H1 (cell line): ENCODE data around the gene CENPC. TPM values are rescaled to one million over a fixed set of nuclear protein-coding genes. Genes with fewer than 3 reads are reported as not detected.

Source experiments
- CREB1 ChIP-seq: IDR thresholded peaks from 2 replicates; pipeline ENCODE4 v1.6.1; 2012; ENCODE audit warnings: inconsistent platforms
- CTCF ChIP-seq, 3 experiments: IDR thresholded peaks; 1 replicate in 2 of 3; 2 replicates in 1 of 3; pipeline versions ENCODE4 v1.5.1 to v1.6.1; 2011; ENCODE audit warnings: low read length in 3 of 3, mild to moderate bottlenecking in 3 of 3, inconsistent platforms in 2 of 3, low read depth in 1 of 3, moderate library complexity in 1 of 3; ENCODE audit not compliant: insufficient read depth in 1 of 3; ENCODE audit errors: control extremely low read depth in 1 of 3
- JUND ChIP-seq: IDR thresholded peaks from 2 replicates; pipeline ENCODE4 v1.6.1; 2011; ENCODE audit warnings: mild to moderate bottlenecking, improper control_type of control experiment, low read length
- PHF8 ChIP-seq: fragments of 200-600 bp; sonication (generic); conservative IDR thresholded peaks from 2 replicates; pipeline ENCODE4 v1.7.1; 2012; ENCODE audit warnings: low read depth, mild to moderate bottlenecking, inconsistent platforms, low read length, moderate library complexity
- YY1 ChIP-seq: IDR thresholded peaks from 2 replicates; pipeline ENCODE4 v1.6.1; 2011; ENCODE audit warnings: low read depth, mild to moderate bottlenecking, low read length
- polyA plus RNA-seq, 7 experiments: library from polyadenylated mRNA; depleted of rRNA in 3 of 7; stranded (reverse) in 5 of 7; unstranded in 2 of 7; fragments of >200 nt in 5 of 7; fragments of 200-250 nt in 2 of 7; gene quantifications; 1 replicate in 5 of 7; 2 replicates in 1 of 7; 4 replicates in 1 of 7; pipeline versions ENCODE4 v1.2.1 to v1.2.3, GENCODE V29; 2011 to 2013; ENCODE audit warnings: missing spikeins in 2 of 7, mixed read lengths in 2 of 7
- total RNA-seq: library from RNA; stranded (reverse); fragmentation: NEBNext Ultra II Directional; extraction: Animal tissue kit (Norgen Biotek cat#: 25700); gene quantifications from 2 replicates; pipeline ENCODE4 v1.2.1, GENCODE V29; 2021
- TF ChIP-seq, protein P1 (sequence below): fragments of 300-600 bp; sonication (generic); IDR thresholded peaks from 2 replicates; pipeline ENCODE4 v1.7.1; 2012; ENCODE audit warnings: low read length, moderate library complexity, mild to moderate bottlenecking, inconsistent platforms; ENCODE audit not compliant: insufficient replicate concordance

The CENPC gene
- total and polyA plus RNA-seq, 2 of the 8 experiments (the other 6 are each of a cell fraction or from before 2014, with no cell fraction given): 2.8 to 15.7 TPM

GRCh38 chr4:67587156-67587555, 41.9 kb upstream of the CENPC start (continued):
- TF ChIP-seq, protein P1, sequence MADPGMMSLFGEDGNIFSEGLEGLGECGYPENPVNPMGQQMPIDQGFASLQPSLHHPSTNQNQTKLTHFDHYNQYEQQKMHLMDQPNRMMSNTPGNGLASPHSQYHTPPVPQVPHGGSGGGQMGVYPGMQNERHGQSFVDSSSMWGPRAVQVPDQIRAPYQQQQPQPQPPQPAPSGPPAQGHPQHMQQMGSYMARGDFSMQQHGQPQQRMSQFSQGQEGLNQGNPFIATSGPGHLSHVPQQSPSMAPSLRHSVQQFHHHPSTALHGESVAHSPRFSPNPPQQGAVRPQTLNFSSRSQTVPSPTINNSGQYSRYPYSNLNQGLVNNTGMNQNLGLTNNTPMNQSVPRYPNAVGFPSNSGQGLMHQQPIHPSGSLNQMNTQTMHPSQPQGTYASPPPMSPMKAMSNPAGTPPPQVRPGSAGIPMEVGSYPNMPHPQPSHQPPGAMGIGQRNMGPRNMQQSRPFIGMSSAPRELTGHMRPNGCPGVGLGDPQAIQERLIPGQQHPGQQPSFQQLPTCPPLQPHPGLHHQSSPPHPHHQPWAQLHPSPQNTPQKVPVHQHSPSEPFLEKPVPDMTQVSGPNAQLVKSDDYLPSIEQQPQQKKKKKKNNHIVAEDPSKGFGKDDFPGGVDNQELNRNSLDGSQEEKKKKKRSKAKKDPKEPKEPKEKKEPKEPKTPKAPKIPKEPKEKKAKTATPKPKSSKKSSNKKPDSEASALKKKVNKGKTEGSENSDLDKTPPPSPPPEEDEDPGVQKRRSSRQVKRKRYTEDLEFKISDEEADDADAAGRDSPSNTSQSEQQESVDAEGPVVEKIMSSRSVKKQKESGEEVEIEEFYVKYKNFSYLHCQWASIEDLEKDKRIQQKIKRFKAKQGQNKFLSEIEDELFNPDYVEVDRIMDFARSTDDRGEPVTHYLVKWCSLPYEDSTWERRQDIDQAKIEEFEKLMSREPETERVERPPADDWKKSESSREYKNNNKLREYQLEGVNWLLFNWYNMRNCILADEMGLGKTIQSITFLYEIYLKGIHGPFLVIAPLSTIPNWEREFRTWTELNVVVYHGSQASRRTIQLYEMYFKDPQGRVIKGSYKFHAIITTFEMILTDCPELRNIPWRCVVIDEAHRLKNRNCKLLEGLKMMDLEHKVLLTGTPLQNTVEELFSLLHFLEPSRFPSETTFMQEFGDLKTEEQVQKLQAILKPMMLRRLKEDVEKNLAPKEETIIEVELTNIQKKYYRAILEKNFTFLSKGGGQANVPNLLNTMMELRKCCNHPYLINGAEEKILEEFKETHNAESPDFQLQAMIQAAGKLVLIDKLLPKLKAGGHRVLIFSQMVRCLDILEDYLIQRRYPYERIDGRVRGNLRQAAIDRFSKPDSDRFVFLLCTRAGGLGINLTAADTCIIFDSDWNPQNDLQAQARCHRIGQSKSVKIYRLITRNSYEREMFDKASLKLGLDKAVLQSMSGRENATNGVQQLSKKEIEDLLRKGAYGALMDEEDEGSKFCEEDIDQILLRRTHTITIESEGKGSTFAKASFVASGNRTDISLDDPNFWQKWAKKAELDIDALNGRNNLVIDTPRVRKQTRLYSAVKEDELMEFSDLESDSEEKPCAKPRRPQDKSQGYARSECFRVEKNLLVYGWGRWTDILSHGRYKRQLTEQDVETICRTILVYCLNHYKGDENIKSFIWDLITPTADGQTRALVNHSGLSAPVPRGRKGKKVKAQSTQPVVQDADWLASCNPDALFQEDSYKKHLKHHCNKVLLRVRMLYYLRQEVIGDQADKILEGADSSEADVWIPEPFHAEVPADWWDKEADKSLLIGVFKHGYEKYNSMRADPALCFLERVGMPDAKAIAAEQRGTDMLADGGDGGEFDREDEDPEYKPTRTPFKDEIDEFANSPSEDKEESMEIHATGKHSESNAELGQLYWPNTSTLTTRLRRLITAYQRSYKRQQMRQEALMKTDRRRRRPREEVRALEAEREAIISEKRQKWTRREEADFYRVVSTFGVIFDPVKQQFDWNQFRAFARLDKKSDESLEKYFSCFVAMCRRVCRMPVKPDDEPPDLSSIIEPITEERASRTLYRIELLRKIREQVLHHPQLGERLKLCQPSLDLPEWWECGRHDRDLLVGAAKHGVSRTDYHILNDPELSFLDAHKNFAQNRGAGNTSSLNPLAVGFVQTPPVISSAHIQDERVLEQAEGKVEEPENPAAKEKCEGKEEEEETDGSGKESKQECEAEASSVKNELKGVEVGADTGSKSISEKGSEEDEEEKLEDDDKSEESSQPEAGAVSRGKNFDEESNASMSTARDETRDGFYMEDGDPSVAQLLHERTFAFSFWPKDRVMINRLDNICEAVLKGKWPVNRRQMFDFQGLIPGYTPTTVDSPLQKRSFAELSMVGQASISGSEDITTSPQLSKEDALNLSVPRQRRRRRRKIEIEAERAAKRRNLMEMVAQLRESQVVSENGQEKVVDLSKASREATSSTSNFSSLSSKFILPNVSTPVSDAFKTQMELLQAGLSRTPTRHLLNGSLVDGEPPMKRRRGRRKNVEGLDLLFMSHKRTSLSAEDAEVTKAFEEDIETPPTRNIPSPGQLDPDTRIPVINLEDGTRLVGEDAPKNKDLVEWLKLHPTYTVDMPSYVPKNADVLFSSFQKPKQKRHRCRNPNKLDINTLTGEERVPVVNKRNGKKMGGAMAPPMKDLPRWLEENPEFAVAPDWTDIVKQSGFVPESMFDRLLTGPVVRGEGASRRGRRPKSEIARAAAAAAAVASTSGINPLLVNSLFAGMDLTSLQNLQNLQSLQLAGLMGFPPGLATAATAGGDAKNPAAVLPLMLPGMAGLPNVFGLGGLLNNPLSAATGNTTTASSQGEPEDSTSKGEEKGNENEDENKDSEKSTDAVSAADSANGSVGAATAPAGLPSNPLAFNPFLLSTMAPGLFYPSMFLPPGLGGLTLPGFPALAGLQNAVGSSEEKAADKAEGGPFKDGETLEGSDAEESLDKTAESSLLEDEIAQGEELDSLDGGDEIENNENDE: no peak
- TF ChIP-seq PHF8: no peak
- no peak for TF ChIP-seq CREB1
- no peak for TF ChIP-seq JUND
- TF ChIP-seq YY1: no peak
- TF ChIP-seq CTCF (IDR thresholded peaks at IDR 0.05; ENCODE audit: control extremely low read depth in 1 of 3, insufficient read depth in 1 of 3, low read depth in 1 of 3, low read length in 3 of 3): no peak
- TF ChIP-seq, all 59 proteins: peak for 0
